Astrocyte (in vitro differentiated cells and primary cell): ENCODE data around the gene TMEM108. TPM values are rescaled to one million over a fixed set of nuclear protein-coding genes. Genes with fewer than 3 reads are reported as not detected.

Experiments used
- DNase-seq: peaks from one replicate; pipeline ENCODE4 v3.0.0-alpha.2; 2010; ENCODE audit warnings: low read depth
- FAIRE-seq: peaks from 2 replicates; lab custom pipeline; 2011; peaks lifted over from hg19 to GRCh38; lab: Jason Lieb, UNC
- H2AFZ ChIP-seq: 2 replicates; pipeline ENCODE4 v1.6.0; 2012; ENCODE audit warnings: low read depth, low read length, inconsistent platforms
- H3K27ac ChIP-seq: 2 replicates; pipeline ENCODE4 v1.5.1; 2011; ENCODE audit warnings: low read depth, low read length, inconsistent platforms
- H3K27me3 ChIP-seq: 2 replicates; pipeline ENCODE4 v1.6.0; 2011; ENCODE audit warnings: low read length, inconsistent platforms; ENCODE audit not compliant: insufficient read depth
- H3K36me3 ChIP-seq: 2 replicates; pipeline ENCODE4 v1.5.1; 2011; ENCODE audit warnings: low read length, inconsistent platforms; ENCODE audit not compliant: insufficient read depth
- H3K4me1 ChIP-seq: 2 replicates; pipeline ENCODE4 v1.5.1; 2011; ENCODE audit warnings: low read length, inconsistent platforms; ENCODE audit not compliant: insufficient read depth
- H3K4me2 ChIP-seq: 2 replicates; pipeline ENCODE4 v1.6.0; 2012; ENCODE audit warnings: low read length, inconsistent platforms
- H3K4me3 ChIP-seq: 2 replicates; pipeline ENCODE4 v1.5.1; 2011; ENCODE audit warnings: low read depth, mild to moderate bottlenecking, low read length, inconsistent platforms; ENCODE audit not compliant: insufficient read depth
- H3K79me2 ChIP-seq: 2 replicates; pipeline ENCODE4 v1.6.0; 2012; ENCODE audit warnings: mild to moderate bottlenecking, low read length, inconsistent platforms; ENCODE audit not compliant: insufficient read depth
- H3K9ac ChIP-seq: 2 replicates; pipeline ENCODE4 v1.6.0; 2012; ENCODE audit warnings: mild to moderate bottlenecking, low read length, inconsistent platforms
- H3K9me3 ChIP-seq: 2 replicates; pipeline ENCODE4 v1.5.1; 2012; ENCODE audit warnings: low read depth, mild to moderate bottlenecking, low read length, inconsistent platforms; ENCODE audit not compliant: insufficient read depth
- H4K20me1 ChIP-seq: 2 replicates; pipeline ENCODE4 v1.6.0; 2012; ENCODE audit warnings: low read length, inconsistent platforms; ENCODE audit not compliant: insufficient read depth
- H3K27ac Mint-ChIP-seq: one replicate; pipeline ENCODE4 v1.8.0; 2021; ENCODE audit warnings: mild to moderate bottlenecking, mixed read lengths; ENCODE audit not compliant: unreplicated experiment
- H3K27me3 Mint-ChIP-seq: one replicate; pipeline ENCODE4 v1.8.0; 2021; ENCODE audit warnings: low read depth, mixed read lengths; ENCODE audit not compliant: unreplicated experiment
- H3K36me3 Mint-ChIP-seq: one replicate; pipeline ENCODE4 v1.8.0; 2021; ENCODE audit warnings: low read depth, mixed read lengths; ENCODE audit not compliant: unreplicated experiment
- H3K4me1 Mint-ChIP-seq: one replicate; pipeline ENCODE4 v1.8.0; 2021; ENCODE audit warnings: low read depth, mixed read lengths; ENCODE audit not compliant: unreplicated experiment
- H3K4me3 Mint-ChIP-seq: one replicate; pipeline ENCODE4 v1.8.0; 2021; ENCODE audit warnings: mild to moderate bottlenecking, moderate library complexity, mixed read lengths; ENCODE audit not compliant: unreplicated experiment
- H3K9me3 Mint-ChIP-seq: one replicate; pipeline ENCODE4 v1.8.0; 2021; ENCODE audit warnings: mild to moderate bottlenecking, mixed read lengths; ENCODE audit not compliant: unreplicated experiment
- EZH2 ChIP-seq: IDR thresholded peaks from 2 replicates; pipeline ENCODE4 v1.6.1; 2012; ENCODE audit warnings: mild to moderate bottlenecking, low read length, inconsistent platforms; ENCODE audit not compliant: insufficient read depth
- total RNA-seq: library from RNA; stranded (reverse); gene quantifications from 2 replicates; pipeline ENCODE4 v1.2.1, GENCODE V29; 2021
- TF ChIP-seq, protein P1 (sequence below): IDR thresholded peaks from 2 replicates; pipeline ENCODE4 v1.5.1; 2011; ENCODE audit warnings: low read depth, mild to moderate bottlenecking, inconsistent platforms, low read length, moderate library complexity; ENCODE audit not compliant: insufficient read depth

Gene TMEM108
- total RNA-seq, 1 donor from 2014 or later, result 5.6 TPM

DNA sequence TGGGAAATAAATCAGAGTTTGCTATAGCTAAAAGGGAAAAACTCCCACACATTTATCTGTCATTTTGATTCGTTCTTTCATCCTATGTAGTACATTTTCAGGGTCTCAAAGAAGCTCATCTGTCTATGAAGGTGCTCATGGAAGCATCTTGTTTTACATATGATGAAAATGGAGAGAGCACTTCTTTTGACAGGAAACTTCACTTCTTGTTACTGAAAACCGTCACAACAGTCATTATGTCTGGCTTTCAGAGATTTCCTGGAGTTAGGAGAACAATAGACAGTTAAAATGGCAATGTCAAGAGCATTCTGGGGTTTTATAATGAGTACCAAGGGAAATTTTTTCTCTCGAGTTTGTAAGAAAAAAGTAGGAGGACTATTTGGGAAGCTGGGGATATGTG, 83.3 kb downstream of the TMEM108 start:
- Histone ChIP-seq H3K4me2 (no peak overlapping the region), H3K4me1 (no peaks in the 10 kb centered on the region), H3K4me3 (no peak overlapping the region), H3K36me3 (no peaks in the 10 kb centered on the region), H3K9me3 (no peaks in the 10 kb centered on the region), H2AFZ (no peak overlapping the region), H3K27me3 (no peaks in the 10 kb centered on the region), H3K79me2 (no peaks in the 10 kb centered on the region), H3K9ac (no peak overlapping the region), H3K27ac (no peak overlapping the region), H4K20me1 (no peaks in the 10 kb centered on the region)
- TF ChIP-seq, protein P1, sequence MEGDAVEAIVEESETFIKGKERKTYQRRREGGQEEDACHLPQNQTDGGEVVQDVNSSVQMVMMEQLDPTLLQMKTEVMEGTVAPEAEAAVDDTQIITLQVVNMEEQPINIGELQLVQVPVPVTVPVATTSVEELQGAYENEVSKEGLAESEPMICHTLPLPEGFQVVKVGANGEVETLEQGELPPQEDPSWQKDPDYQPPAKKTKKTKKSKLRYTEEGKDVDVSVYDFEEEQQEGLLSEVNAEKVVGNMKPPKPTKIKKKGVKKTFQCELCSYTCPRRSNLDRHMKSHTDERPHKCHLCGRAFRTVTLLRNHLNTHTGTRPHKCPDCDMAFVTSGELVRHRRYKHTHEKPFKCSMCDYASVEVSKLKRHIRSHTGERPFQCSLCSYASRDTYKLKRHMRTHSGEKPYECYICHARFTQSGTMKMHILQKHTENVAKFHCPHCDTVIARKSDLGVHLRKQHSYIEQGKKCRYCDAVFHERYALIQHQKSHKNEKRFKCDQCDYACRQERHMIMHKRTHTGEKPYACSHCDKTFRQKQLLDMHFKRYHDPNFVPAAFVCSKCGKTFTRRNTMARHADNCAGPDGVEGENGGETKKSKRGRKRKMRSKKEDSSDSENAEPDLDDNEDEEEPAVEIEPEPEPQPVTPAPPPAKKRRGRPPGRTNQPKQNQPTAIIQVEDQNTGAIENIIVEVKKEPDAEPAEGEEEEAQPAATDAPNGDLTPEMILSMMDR, result no peak
- TF ChIP-seq EZH2, result no peak
- no peak for FAIRE-seq
- H3K4me3 Mint-ChIP-seq, result no peak overlapping the region
- no peaks in the 10 kb centered on the region for H3K27me3 Mint-ChIP-seq
- no peak overlapping the region for H3K27ac Mint-ChIP-seq
- no peaks in the 10 kb centered on the region for H3K36me3 Mint-ChIP-seq
- no peak for DNase-seq
- no peaks in the 10 kb centered on the region for H3K9me3 Mint-ChIP-seq
- H3K4me1 Mint-ChIP-seq, result peaks cover 2% of the 10 kb centered on the region

DNA sequence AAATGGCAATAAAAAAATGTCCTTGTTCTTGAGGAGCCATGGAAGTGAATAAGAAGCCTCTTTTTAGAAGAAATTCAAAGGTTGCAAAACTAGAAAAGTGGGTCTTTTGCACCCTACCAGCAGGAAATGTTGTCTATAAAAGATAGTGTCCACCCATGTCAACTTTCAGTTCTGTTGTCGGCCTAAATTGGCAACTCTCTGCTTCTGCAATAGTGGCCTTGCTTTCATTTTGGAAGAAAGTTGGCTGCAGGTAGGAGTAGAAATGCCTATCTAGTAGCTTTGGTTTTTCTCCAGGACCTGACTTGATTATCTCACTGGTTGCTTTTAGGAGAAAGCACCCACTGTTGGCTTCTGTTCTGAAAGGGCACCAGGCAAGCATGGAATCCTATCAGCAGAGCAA, 85.4 kb downstream of the TMEM108 start:
- Histone ChIP-seq H3K9ac (no peak overlapping the region), H4K20me1 (no peaks in the 10 kb centered on the region), H3K9me3 (no peaks in the 10 kb centered on the region), H3K4me1 (no peaks in the 10 kb centered on the region), H3K4me2 (no peak overlapping the region), H3K27ac (no peak overlapping the region), H2AFZ (no peak overlapping the region), H3K4me3 (no peak overlapping the region), H3K36me3 (no peaks in the 10 kb centered on the region), H3K27me3 (no peaks in the 10 kb centered on the region), H3K79me2 (no peaks in the 10 kb centered on the region)
- Mint-ChIP-seq H3K4me3 (no peak overlapping the region), H3K27ac (no peak overlapping the region), H3K36me3 (no peaks in the 10 kb centered on the region), H3K4me1 (peaks cover 2% of the 10 kb centered on the region), H3K9me3 (no peaks in the 10 kb centered on the region), H3K27me3 (no peaks in the 10 kb centered on the region)
- FAIRE-seq (no peak), DNase-seq (no peak)
- TF ChIP-seq EZH2, result no peak
- TF ChIP-seq, protein P1, result no peak

DNA sequence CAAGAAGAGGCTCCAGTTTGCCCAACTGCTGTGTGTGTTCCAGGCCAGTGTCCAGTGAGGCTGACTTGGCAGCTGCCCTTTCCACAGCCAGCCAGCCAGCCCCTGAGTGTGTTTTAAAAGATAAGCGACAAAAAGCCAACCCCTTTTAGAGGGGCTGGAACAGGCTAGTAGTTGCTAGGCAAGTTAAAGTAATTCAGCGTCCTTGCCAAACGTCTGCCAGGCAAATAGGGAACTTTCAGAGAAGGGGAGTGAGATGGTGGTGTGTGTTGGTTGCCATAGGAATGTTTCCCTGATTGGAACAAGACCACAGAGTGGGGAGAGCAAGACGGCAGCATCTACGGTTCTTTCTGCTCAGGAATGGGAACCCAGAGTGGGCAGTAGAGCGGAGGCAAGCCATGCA, 86.3 kb downstream of the TMEM108 start:
- H3K4me3 Mint-ChIP-seq, result no peak overlapping the region
- H3K27me3 ChIP-seq, result no peaks in the 10 kb centered on the region
- no peaks in the 10 kb centered on the region for H4K20me1 ChIP-seq
- no peaks in the 10 kb centered on the region for H3K4me1 ChIP-seq
- TF ChIP-seq, protein P1, result no peak
- no peak for TF ChIP-seq EZH2
- H3K4me1 Mint-ChIP-seq, result peaks cover 2% of the 10 kb centered on the region
- no peak overlapping the region for H3K9ac ChIP-seq
- peak overlapping the region; percentile 26 for H3K4me2 ChIP-seq
- DNase-seq (peak; percentile 46), FAIRE-seq (no peak)
- no peaks in the 10 kb centered on the region for H3K9me3 Mint-ChIP-seq
- no peak overlapping the region for H3K4me3 ChIP-seq
- H3K79me2 ChIP-seq, result no peaks in the 10 kb centered on the region
- H3K27ac ChIP-seq, result no peak overlapping the region
- no peaks in the 10 kb centered on the region for H3K9me3 ChIP-seq
- no peaks in the 10 kb centered on the region for H3K27me3 Mint-ChIP-seq
- H3K27ac Mint-ChIP-seq, result no peak overlapping the region
- peak overlapping the region; percentile 28 for H2AFZ ChIP-seq
- no peaks in the 10 kb centered on the region for H3K36me3 ChIP-seq
- no peaks in the 10 kb centered on the region for H3K36me3 Mint-ChIP-seq
